H9 (cell line): ENCODE measurements around the gene DMRTB1. TPM values are rescaled to one million over a fixed set of nuclear protein-coding genes. Genes with fewer than 3 reads are reported as not detected.
"Not testable (repeated sequence)": the region's sequence is repeated elsewhere in the genome, so short reads cannot be mapped to it uniquely, and the experiment has no call there.

Source experiments
- DNase-seq: peaks from one replicate; pipeline ENCODE4 v3.0.0-alpha.2; 2017
- H2AFZ ChIP-seq: one replicate; pipeline ENCODE4 v1.6.1; 2013; ENCODE audit warnings: mild to moderate bottlenecking, low read length, control low read depth, moderate library complexity
- H2AK5ac ChIP-seq: 2 replicates; pipeline ENCODE4 v1.6.1; 2013; ENCODE audit warnings: low read length, control low read depth, mixed read lengths; ENCODE audit not compliant: insufficient read length
- H2BK120ac ChIP-seq: one replicate; pipeline ENCODE4 v1.6.1; 2013; ENCODE audit warnings: low read depth, mild to moderate bottlenecking, low read length, control low read depth, inconsistent platforms; ENCODE audit not compliant: poor library complexity, severe bottlenecking
- H2BK12ac ChIP-seq: 2 replicates; pipeline ENCODE4 v1.6.1; 2013; ENCODE audit warnings: low read length, control low read depth, mixed read lengths, low read depth; ENCODE audit not compliant: insufficient read length
- H2BK15ac ChIP-seq: 2 replicates; pipeline ENCODE4 v1.6.1; 2013; ENCODE audit warnings: low read depth, low read length, control low read depth
- H2BK20ac ChIP-seq: one replicate; pipeline ENCODE4 v1.6.1; 2013; ENCODE audit warnings: low read depth, mild to moderate bottlenecking, low read length, control low read depth, inconsistent platforms; ENCODE audit not compliant: poor library complexity, severe bottlenecking
- H2BK5ac ChIP-seq: 2 replicates; pipeline ENCODE4 v1.6.1; 2013; ENCODE audit warnings: low read length, control low read depth, mixed read lengths; ENCODE audit not compliant: insufficient read length
- H3K14ac ChIP-seq: 2 replicates; pipeline ENCODE4 v1.6.1; 2013; ENCODE audit warnings: low read length, control low read depth; ENCODE audit not compliant: insufficient read depth
- H3K18ac ChIP-seq: 2 replicates; pipeline ENCODE4 v1.6.1; 2013; ENCODE audit warnings: low read depth, mild to moderate bottlenecking, mixed read lengths, low read length, control low read depth; ENCODE audit not compliant: insufficient read length
- H3K23ac ChIP-seq: 2 replicates; pipeline ENCODE4 v1.6.1; 2013; ENCODE audit warnings: low read length, control low read depth, mixed read lengths, low read depth; ENCODE audit not compliant: insufficient read length
- H3K23me2 ChIP-seq: 2 replicates; pipeline ENCODE4 v1.6.1; 2013; ENCODE audit warnings: low read depth, mild to moderate bottlenecking, mixed read lengths, low read length, control low read depth; ENCODE audit not compliant: insufficient read length, poor library complexity, severe bottlenecking
- H3K27ac ChIP-seq: 2 replicates; pipeline ENCODE4 v1.5.1; 2013; ENCODE audit warnings: low read length, control low read depth, mixed read lengths, low read depth; ENCODE audit not compliant: insufficient read length
- H3K27me3 ChIP-seq: 2 replicates; pipeline ENCODE4 v1.6.1; 2013; ENCODE audit warnings: low read length, control low read depth, inconsistent platforms; ENCODE audit not compliant: insufficient read depth
- H3K4ac ChIP-seq: 2 replicates; pipeline ENCODE4 v1.6.1; 2013; ENCODE audit warnings: low read depth, mild to moderate bottlenecking, control low read depth, inconsistent platforms, low read length, moderate library complexity
- H3K4me1 ChIP-seq: 2 replicates; pipeline ENCODE4 v1.6.1; 2013; ENCODE audit warnings: low read length, control low read depth, inconsistent platforms; ENCODE audit not compliant: insufficient read depth
- H3K4me2 ChIP-seq: 2 replicates; pipeline ENCODE4 v1.6.1; 2013; ENCODE audit warnings: low read length, control low read depth, mixed read lengths; ENCODE audit not compliant: insufficient read length, insufficient read depth
- H3K56ac ChIP-seq: 2 replicates; pipeline ENCODE4 v1.6.1; 2013; ENCODE audit warnings: low read depth, mild to moderate bottlenecking, mixed read lengths, low read length, control low read depth; ENCODE audit not compliant: insufficient read length
- H3K79me1 ChIP-seq: 2 replicates; pipeline ENCODE4 v1.6.1; 2013; ENCODE audit warnings: low read depth, mild to moderate bottlenecking, moderate library complexity, low read length, control low read depth, inconsistent platforms; ENCODE audit not compliant: insufficient read depth, poor library complexity, severe bottlenecking
- H3K79me2 ChIP-seq: 2 replicates; pipeline ENCODE4 v1.6.1; 2013; ENCODE audit warnings: low read length, control low read depth, inconsistent platforms; ENCODE audit not compliant: insufficient read depth
- H3K9ac ChIP-seq: 2 replicates; pipeline ENCODE4 v1.6.1; 2013; ENCODE audit warnings: low read length, control low read depth, mixed read lengths; ENCODE audit not compliant: insufficient read length; ENCODE audit errors: extremely low read depth
- H3K9me3 ChIP-seq: one replicate; pipeline ENCODE4 v1.6.1; 2013; ENCODE audit warnings: low read depth, low read length, inconsistent platforms; ENCODE audit not compliant: control insufficient read depth
- H3T11ph ChIP-seq: one replicate; pipeline ENCODE4 v1.6.1; 2013; ENCODE audit warnings: mild to moderate bottlenecking, low read length, control low read depth, inconsistent platforms
- H4K20me1 ChIP-seq: one replicate; pipeline ENCODE4 v1.6.1; 2013; ENCODE audit not compliant: control insufficient read depth, insufficient read length, insufficient read depth
- H4K5ac ChIP-seq: 2 replicates; pipeline ENCODE4 v1.6.1; 2013; ENCODE audit warnings: low read depth, mild to moderate bottlenecking, mixed read lengths, low read length, control low read depth; ENCODE audit not compliant: insufficient read length
- H4K8ac ChIP-seq: replicated peaks from 2 replicates; pipeline ENCODE4 v1.6.1; 2013; ENCODE audit warnings: low read length, control low read depth, mixed read lengths, low read depth; ENCODE audit not compliant: insufficient read length
- H4K91ac ChIP-seq: 2 replicates; pipeline ENCODE4 v1.6.1; 2013; ENCODE audit warnings: low read depth, mild to moderate bottlenecking, moderate library complexity, mixed read lengths, low read length, control low read depth; ENCODE audit not compliant: insufficient read length
- H3K27ac Mint-ChIP-seq, 3 experiments: 2 replicates in 2 of 3; 3 replicates in 1 of 3; pipeline ENCODE4 v1.8.0; 2020 to 2021; ENCODE audit warnings: mixed read lengths in 3 of 3, mild to moderate bottlenecking in 1 of 3, moderate library complexity in 1 of 3
- H3K27me3 Mint-ChIP-seq: 2 replicates; pipeline ENCODE4 v1.8.0; 2021; ENCODE audit warnings: low read depth, mild to moderate bottlenecking, moderate library complexity, mixed read lengths
- H3K36me3 Mint-ChIP-seq, 3 experiments: 2 replicates in 2 of 3; 3 replicates in 1 of 3; pipeline ENCODE4 v1.8.0; 2020 to 2021; ENCODE audit warnings: low read depth in 3 of 3, mixed read lengths in 3 of 3; ENCODE audit not compliant: insufficient read depth in 1 of 3
- H3K4me1 Mint-ChIP-seq, 2 experiments: 2 replicates each; pipeline ENCODE4 v1.8.0; 2020; ENCODE audit warnings: mixed read lengths in 2 of 2
- H3K4me3 Mint-ChIP-seq, 2 experiments: 2 replicates in 1 of 2; 3 replicates in 1 of 2; pipeline ENCODE4 v1.8.0; 2020 to 2021; ENCODE audit warnings: mild to moderate bottlenecking in 2 of 2, mixed read lengths in 2 of 2, moderate library complexity in 1 of 2
- H3K9me3 Mint-ChIP-seq, 2 experiments: 2 replicates in 1 of 2; 3 replicates in 1 of 2; pipeline ENCODE4 v1.8.0; 2020; ENCODE audit warnings: mild to moderate bottlenecking in 2 of 2, mixed read lengths in 2 of 2, moderate library complexity in 1 of 2
- CTCF ChIP-seq: fragments of 200-600 bp; sonication (generic); conservative IDR thresholded peaks from 3 replicates; pipeline ENCODE4 v1.8.0; 2021; ENCODE audit warnings: antibody characterized with exemption, mild to moderate bottlenecking
- WGBS: extraction: QIAGEN DNeasy Blood & Tissue Kit; methylation state at CpG from one replicate; pipeline ENCODE4 v1.1.7; 2013; ENCODE audit warnings: missing lambda C conversion rate, low lambda C conversion rate, mixed read lengths; ENCODE audit not compliant: insufficient read length; ENCODE audit errors: extremely low coverage; 5-methylcytosine and 5-hydroxymethylcytosine counted together
- total RNA-seq: library from RNA; stranded (reverse); gene quantifications from 2 replicates; pipeline ENCODE4 v1.2.1, GENCODE V29; 2021

Gene DMRTB1
- total RNA-seq, 1 experiment from 2014 or later, result not detected

GRCh38 chr1:53432611-53433010 lies 26.6 kb upstream of the DMRTB1 start:
- peak overlapping the region; percentile 65 for H2BK20ac ChIP-seq
- no peak overlapping the region for H3K9ac ChIP-seq
- H3K27ac Mint-ChIP-seq, result peak overlapping the region in 2 of 3 experiments; percentile 12 to 62; a peak in 1 of 7 replicates
- no peak overlapping the region for H2BK15ac ChIP-seq
- H3K4me1 Mint-ChIP-seq, result peaks cover 84 to 85% of the 10 kb centered on the region in 2 experiments
- no peak overlapping the region for H3K23ac ChIP-seq
- no peak overlapping the region for H3K4me3 Mint-ChIP-seq
- no peak overlapping the region for H3T11ph ChIP-seq
- no peak overlapping the region for H2AFZ ChIP-seq
- H4K8ac ChIP-seq, result no peak overlapping the region
- peaks cover 35 to 40% of the 10 kb centered on the region in 2 experiments for H3K9me3 Mint-ChIP-seq
- H3K27me3 Mint-ChIP-seq, result no peaks in the 10 kb centered on the region
- H2BK12ac ChIP-seq, result no peak overlapping the region
- no peaks in the 10 kb centered on the region for H3K79me2 ChIP-seq
- H3K79me1 ChIP-seq, result no peaks in the 10 kb centered on the region
- no peak overlapping the region for H3K4ac ChIP-seq
- H3K18ac ChIP-seq, result no peak overlapping the region
- no peak for DNase-seq
- H3K4me2 ChIP-seq, result no peak overlapping the region
- H4K91ac ChIP-seq, result no peak overlapping the region
- no peak overlapping the region for H4K5ac ChIP-seq
- no peaks in the 10 kb centered on the region for H4K20me1 ChIP-seq
- no peak overlapping the region for H3K14ac ChIP-seq
- H3K9me3 ChIP-seq, result peaks cover 15% of the 10 kb centered on the region
- H2BK120ac ChIP-seq, result no peak overlapping the region
- H3K56ac ChIP-seq, result no peak overlapping the region
- no CpG with 5 or more reads among the region's 3 CpGs for WGBS
- no peak for TF ChIP-seq CTCF
- H3K27me3 ChIP-seq, result no peaks in the 10 kb centered on the region
- H2AK5ac ChIP-seq, result no peak overlapping the region
- no peak overlapping the region for H2BK5ac ChIP-seq
- peaks cover 23 to 38% (median 35%) of the 10 kb centered on the region in 3 experiments for H3K36me3 Mint-ChIP-seq
- no peaks in the 10 kb centered on the region for H3K23me2 ChIP-seq
- H3K4me1 ChIP-seq, result peaks cover 8% of the 10 kb centered on the region
- H3K27ac ChIP-seq, result no peak overlapping the region

GRCh38 chr1:53434405-53435007 lies 24.7 kb upstream of the DMRTB1 start:
- not testable (repeated sequence) for H3K23ac ChIP-seq, H3K79me1 ChIP-seq, H3K27me3 ChIP-seq, H2BK5ac ChIP-seq, H2AFZ ChIP-seq, H3K14ac ChIP-seq, H3K9ac ChIP-seq, H3K23me2 ChIP-seq, H3T11ph ChIP-seq, H4K20me1 ChIP-seq, H3K4me1 ChIP-seq, H4K91ac ChIP-seq, H3K4me2 ChIP-seq, H2AK5ac ChIP-seq, H4K5ac ChIP-seq, H3K4ac ChIP-seq, H3K56ac ChIP-seq, H3K27me3 Mint-ChIP-seq, H2BK12ac ChIP-seq, H2BK120ac ChIP-seq, H2BK20ac ChIP-seq, H3K79me2 ChIP-seq, H3K18ac ChIP-seq, H2BK15ac ChIP-seq, H4K8ac ChIP-seq, H3K27ac ChIP-seq
- peaks cover 33% of the 10 kb centered on the region for H3K9me3 ChIP-seq
- peak; percentile 51 for DNase-seq
- WGBS, result no CpG with 5 or more reads among the region's 10 CpGs
- peak overlapping the region; percentile 94 to 97 (median 95) for H3K27ac Mint-ChIP-seq
- peaks cover 23 to 52% (median 46%) of the 10 kb centered on the region in 3 experiments for H3K36me3 Mint-ChIP-seq
- peaks cover 51 to 52% of the 10 kb centered on the region in 2 experiments for H3K9me3 Mint-ChIP-seq
- H3K4me3 Mint-ChIP-seq, result peak overlapping the region; percentile 8 to 39; a peak in 1 of 5 replicates
- peaks cover 65 to 66% of the 10 kb centered on the region in 2 experiments for H3K4me1 Mint-ChIP-seq
